Common myeloid progenitor, CD34-positive (primary cell): ENCODE results near the gene TMEM178B.

ENCODE experiments used
- CTCF ChIA-PET: fragments of 350-600 bp; sonication (Branson Sonifier 250); formaldehyde crosslinking; loops from one replicate; lab custom pipeline; 2021; ENCODE audit warnings: antibody characterized with exemption; lab: Charles Lee
- POLR2A ChIA-PET: fragments of 350-600 bp; sonication (Branson Sonifier 250); formaldehyde crosslinking; loops from one replicate; lab custom pipeline; 2021; ENCODE audit warnings: antibody characterized with exemption; lab: Charles Lee
- DNase-seq, 3 donors: peaks; one replicate each; pipeline versions ENCODE4 v3.0.0 to v3.0.0-alpha.2; 2013
- H3K27ac ChIP-seq, 2 experiments: 1 replicate in 1 of 2; 2 replicates in 1 of 2; pipeline ENCODE4 v1.7.0; 2013; ENCODE audit warnings: inconsistent platforms in 2 of 2, low read length in 2 of 2, mild to moderate bottlenecking in 2 of 2, low read depth in 1 of 2, moderate library complexity in 1 of 2; ENCODE audit not compliant: severe bottlenecking in 2 of 2, insufficient read depth in 1 of 2, poor library complexity in 1 of 2
- H3K27me3 ChIP-seq, 5 experiments: replicated peaks in 2 of 5; 1 replicate in 3 of 5; 2 replicates in 2 of 5; pipeline versions ENCODE4 v1.6.1 to v1.7.0; 2013; ENCODE audit warnings: low read length in 4 of 5, mild to moderate bottlenecking in 2 of 5, moderate library complexity in 2 of 5, inconsistent platforms in 1 of 5; ENCODE audit not compliant: insufficient read depth in 5 of 5, control insufficient read depth in 4 of 5
- H3K36me3 ChIP-seq, 4 experiments: 1 replicate in 2 of 4; 2 replicates in 2 of 4; pipeline versions ENCODE4 v1.6.1 to v1.7.0; 2013; ENCODE audit warnings: low read length in 3 of 4, control low read depth in 1 of 4, mild to moderate bottlenecking in 1 of 4; ENCODE audit not compliant: control insufficient read depth in 4 of 4, insufficient read depth in 4 of 4
- H3K4me1 ChIP-seq, 4 experiments: 1 replicate in 3 of 4; 2 replicates in 1 of 4; pipeline versions ENCODE4 v1.6.1 to v1.7.1; 2013; ENCODE audit warnings: low read length in 3 of 4, mild to moderate bottlenecking in 3 of 4, control low read depth in 1 of 4, inconsistent platforms in 1 of 4, moderate library complexity in 1 of 4; ENCODE audit not compliant: control insufficient read depth in 4 of 4, insufficient read depth in 4 of 4; ENCODE audit errors: control extremely low read depth in 1 of 4
- H3K4me3 ChIP-seq, 7 experiments: 1 replicate in 4 of 7; 2 replicates in 3 of 7; pipeline versions ENCODE4 v1.5.1 to v1.7.0; 2013; ENCODE audit warnings: mild to moderate bottlenecking in 7 of 7, low read length in 6 of 7, moderate library complexity in 6 of 7, inconsistent platforms in 2 of 7, low read depth in 2 of 7, control low read depth in 1 of 7; ENCODE audit not compliant: insufficient read depth in 4 of 7, control insufficient read depth in 1 of 7; ENCODE audit errors: extremely low read depth in 1 of 7
- H3K9me3 ChIP-seq, 5 experiments: 1 replicate in 4 of 5; 2 replicates in 1 of 5; pipeline versions ENCODE4 v1.6.1 to v1.7.1; 2013; ENCODE audit warnings: low read length in 4 of 5, mild to moderate bottlenecking in 2 of 5, inconsistent platforms in 1 of 5, low read depth in 1 of 5, moderate library complexity in 1 of 5; ENCODE audit not compliant: control insufficient read depth in 4 of 5, insufficient read depth in 2 of 5; ENCODE audit errors: control extremely low read depth in 1 of 5
- WGBS: methylation state at CpG from one replicate; pipeline ENCODE4 v1.1.5; 2013; ENCODE audit not compliant: insufficient coverage; 5-methylcytosine and 5-hydroxymethylcytosine counted together

Gene TMEM178B

GRCh38 chr7:141386881-141387280 is 313.0 kb downstream of the TMEM178B start:
- H3K4me3 ChIP-seq = no peak overlapping the region
- peaks cover 0 to 6% (median 0%) of the 10 kb centered on the region in 5 experiments for H3K27me3 ChIP-seq
- no peak for DNase-seq
- no peaks in the 10 kb centered on the region for H3K4me1 ChIP-seq
- no peak overlapping the region for H3K27ac ChIP-seq
- ChIA-PET POLR2A (no interaction called here), CTCF (no interaction called here)
- H3K36me3 ChIP-seq = no peaks in the 10 kb centered on the region
- H3K9me3 ChIP-seq = no peaks in the 10 kb centered on the region
- WGBS = 100% methylated on average over 1 of the region's 1 CpG

- no peaks in the 10 kb centered on the region for H3K36me3 ChIP-seq
- H3K9me3 ChIP-seq = no peaks in the 10 kb centered on the region
- WGBS = 83% methylated on average over 11 of the region's 14 CpGs
These were observed 313.8 kb downstream of the TMEM178B start for GRCh38 chr7:141387521-141388217.

GRCh38 chr7:141389140-141389796 is 315.4 kb downstream of the TMEM178B start:
- no peak for DNase-seq
- no peak overlapping the region for H3K4me3 ChIP-seq
- ChIA-PET CTCF (no interaction called here), POLR2A (no interaction called here)
- 95% methylated on average over 4 of the region's 6 CpGs for WGBS
- H3K4me1 ChIP-seq = no peaks in the 10 kb centered on the region
- no peak overlapping the region for H3K27ac ChIP-seq
- no peaks in the 10 kb centered on the region for H3K36me3 ChIP-seq
- no peaks in the 10 kb centered on the region for H3K9me3 ChIP-seq
- H3K27me3 ChIP-seq = peaks cover 0 to 6% (median 0%) of the 10 kb centered on the region in 5 experiments

More at GRCh38 chr7:141387521-141388217, 313.8 kb downstream of the TMEM178B start:
- ChIA-PET CTCF (no interaction called here), POLR2A (no interaction called here)
- no peak for DNase-seq
- H3K4me1 ChIP-seq = no peaks in the 10 kb centered on the region
- no peak overlapping the region for H3K4me3 ChIP-seq
- H3K27ac ChIP-seq = no peak overlapping the region
- H3K27me3 ChIP-seq = peaks cover 0 to 6% (median 0%) of the 10 kb centered on the region in 5 experiments

- peaks cover 0 to 6% (median 0%) of the 10 kb centered on the region in 5 experiments for H3K27me3 ChIP-seq
- peaks cover 0 to under 1% (median 0%) of the 10 kb centered on the region in 5 experiments for H3K9me3 ChIP-seq
- H3K36me3 ChIP-seq = no peaks in the 10 kb centered on the region
- no peak overlapping the region for H3K4me3 ChIP-seq
- 100% methylated on average over 4 of the region's 6 CpGs for WGBS
- no peak overlapping the region for H3K27ac ChIP-seq
- CTCF ChIA-PET = no interaction called here
- no peaks in the 10 kb centered on the region for H3K4me1 ChIP-seq
- POLR2A ChIA-PET = no interaction called here
- DNase-seq = no peak
These were observed 316.5 kb downstream of the TMEM178B start for GRCh38 chr7:141390339-141390738.

- CTCF ChIA-PET = interaction anchor here (0.9 kb wide), 1 partner anchor 22 kb away, joined by 3 read pairs; no protein-coding TSS in a partner anchor
- POLR2A ChIA-PET = no interaction called here
- no peak overlapping the region for H3K4me3 ChIP-seq
- H3K27me3 ChIP-seq = peaks cover 0 to 5% (median 3%) of the 10 kb centered on the region in 5 experiments
- no peaks in the 10 kb centered on the region for H3K36me3 ChIP-seq
- H3K4me1 ChIP-seq = no peaks in the 10 kb centered on the region
- peaks cover 0 to 3% (median 0%) of the 10 kb centered on the region in 5 experiments for H3K9me3 ChIP-seq
- no peak overlapping the region for H3K27ac ChIP-seq
- WGBS = 86% methylated on average over 2 of the region's 4 CpGs
- DNase-seq = no peak
These were observed 319.2 kb downstream of the TMEM178B start for GRCh38 chr7:141393056-141393455.

- Histone ChIP-seq H3K4me1 (no peaks in the 10 kb centered on the region), H3K27me3 (peaks cover 0 to 12% (median 0%) of the 10 kb centered on the region in 5 experiments), H3K4me3 (no peak overlapping the region), H3K36me3 (no peaks in the 10 kb centered on the region), H3K9me3 (peaks cover 0 to 3% (median 0%) of the 10 kb centered on the region in 5 experiments), H3K27ac (no peak overlapping the region)
- DNase-seq = no peak
- ChIA-PET POLR2A (no interaction called here), CTCF (interaction anchor here (1.5 kb wide), 1 partner anchor 36 kb away, joined by 4 read pairs; no protein-coding TSS in a partner anchor)
- WGBS = 92% methylated on average over 7 of the region's 7 CpGs
These were observed 323.6 kb downstream of the TMEM178B start for GRCh38 chr7:141397236-141398163.
